Right atrium auricular region (tissue), 2 donors: ENCODE results near the gene LSR. TPM values are rescaled to one million over a fixed set of nuclear protein-coding genes. Genes with fewer than 3 reads are reported as not detected.

Source experiments
- DNase-seq: peaks from one replicate; pipeline ENCODE4 v3.0.0-alpha.2; 2019; ENCODE audit warnings: low spot score
- H3K27ac ChIP-seq, 2 donors: fragments of 200-600 bp; sonication (generic); 1 replicate in 1 of 2; 2 replicates in 1 of 2; pipeline ENCODE4 v1.5.1; 2016 to 2019
- H3K27me3 ChIP-seq, 2 donors: fragments of 200-600 bp; sonication (generic); one replicate each; pipeline versions ENCODE4 v1.5.1 to v1.6.0; 2017 to 2019
- H3K36me3 ChIP-seq: fragments of 200-600 bp; sonication (generic); one replicate; pipeline ENCODE4 v1.5.1; 2016
- H3K4me1 ChIP-seq, 2 donors: fragments of 200-600 bp; sonication (generic); one replicate each; pipeline versions ENCODE4 v1.5.1 to v1.6.0; 2017 to 2019
- H3K4me3 ChIP-seq, 2 donors: fragments of 200-600 bp; sonication (generic); 1 replicate in 1 of 2; 2 replicates in 1 of 2; pipeline ENCODE4 v1.5.1; 2017 to 2019; ENCODE audit warnings: mild to moderate bottlenecking in 1 of 2, moderate library complexity in 1 of 2
- H3K9me3 ChIP-seq, 2 donors: fragments of 200-600 bp; sonication (generic); one replicate each; pipeline ENCODE4 v1.5.1; 2019
- CTCF ChIP-seq, 2 donors: fragments of 200-600 bp; sonication (generic); IDR thresholded peaks; one replicate each; pipeline ENCODE4 v1.5.1; 2019; ENCODE audit warnings: antibody characterized with exemption in 2 of 2
- total RNA-seq, 2 donors: library from RNA; depleted of rRNA; stranded (reverse); fragments of >200 nt; gene quantifications; one replicate each; pipeline ENCODE4 v1.1.0, GENCODE V29; 2016

Gene LSR
- total RNA-seq, 2 donors from 2014 or later, result 7.6 to 20.1 TPM

GRCh38 chr19:35299523-35300338 lies 50.9 kb downstream of the LSR start:
- Histone ChIP-seq H3K9me3 (no peaks in the 10 kb centered on the region), H3K36me3 (no peaks in the 10 kb centered on the region), H3K4me3 (no peak overlapping the region), H3K4me1 (no peaks in the 10 kb centered on the region), H3K27ac (no peak overlapping the region), H3K27me3 (no peaks in the 10 kb centered on the region)
- no peak for DNase-seq
- TF ChIP-seq CTCF (IDR thresholded peaks at IDR 0.05), result no peak

- no peaks in the 10 kb centered on the region for H3K27me3 ChIP-seq
- no peak for DNase-seq
- no peak overlapping the region for H3K27ac ChIP-seq
- H3K4me1 ChIP-seq, result no peaks in the 10 kb centered on the region
- no peaks in the 10 kb centered on the region for H3K36me3 ChIP-seq
- no peak for TF ChIP-seq CTCF (IDR thresholded peaks at IDR 0.05)
- H3K4me3 ChIP-seq, result no peak overlapping the region
- H3K9me3 ChIP-seq, result no peaks in the 10 kb centered on the region
These were observed 51.5 kb downstream of the LSR start for GRCh38 chr19:35300339-35300649.

- Histone ChIP-seq H3K36me3 (no peaks in the 10 kb centered on the region), H3K4me3 (no peak overlapping the region), H3K27ac (no peak overlapping the region), H3K9me3 (no peaks in the 10 kb centered on the region), H3K27me3 (no peaks in the 10 kb centered on the region), H3K4me1 (no peaks in the 10 kb centered on the region)
- DNase-seq, result no peak
- no peak for TF ChIP-seq CTCF (IDR thresholded peaks at IDR 0.05)
These were observed 53.2 kb downstream of the LSR start for GRCh38 chr19:35301961-35302360.

DNA sequence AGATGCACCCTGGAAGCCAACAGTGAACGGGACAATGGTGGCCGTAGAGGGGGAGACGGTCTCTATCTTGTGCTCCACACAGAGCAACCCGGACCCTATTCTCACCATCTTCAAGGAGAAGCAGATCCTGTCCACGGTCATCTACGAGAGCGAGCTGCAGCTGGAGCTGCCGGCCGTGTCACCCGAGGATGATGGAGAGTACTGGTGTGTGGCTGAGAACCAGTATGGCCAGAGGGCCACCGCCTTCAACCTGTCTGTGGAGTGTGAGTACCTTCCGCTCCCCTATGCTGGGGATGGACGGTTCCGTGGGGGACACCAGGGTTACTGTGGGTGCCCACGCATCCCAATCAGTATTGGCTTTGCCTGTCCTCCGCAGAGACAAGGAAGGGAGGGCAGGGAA lies 53.6 kb downstream of the LSR start:
- H3K27ac ChIP-seq, result no peak overlapping the region
- no peak overlapping the region for H3K4me3 ChIP-seq
- no peak for DNase-seq
- no peak for TF ChIP-seq CTCF (IDR thresholded peaks at IDR 0.05)
- no peaks in the 10 kb centered on the region for H3K36me3 ChIP-seq
- H3K27me3 ChIP-seq, result no peaks in the 10 kb centered on the region
- no peaks in the 10 kb centered on the region for H3K4me1 ChIP-seq
- H3K9me3 ChIP-seq, result no peaks in the 10 kb centered on the region

GRCh38 chr19:35303357-35303915 lies 54.6 kb downstream of the LSR start:
- DNase-seq, result no peak
- H3K4me1 ChIP-seq, result no peaks in the 10 kb centered on the region
- H3K36me3 ChIP-seq, result no peaks in the 10 kb centered on the region
- H3K9me3 ChIP-seq, result no peaks in the 10 kb centered on the region
- H3K27me3 ChIP-seq, result no peaks in the 10 kb centered on the region
- H3K4me3 ChIP-seq, result no peak overlapping the region
- H3K27ac ChIP-seq, result no peak overlapping the region
- no peak for TF ChIP-seq CTCF (IDR thresholded peaks at IDR 0.05)

DNA sequence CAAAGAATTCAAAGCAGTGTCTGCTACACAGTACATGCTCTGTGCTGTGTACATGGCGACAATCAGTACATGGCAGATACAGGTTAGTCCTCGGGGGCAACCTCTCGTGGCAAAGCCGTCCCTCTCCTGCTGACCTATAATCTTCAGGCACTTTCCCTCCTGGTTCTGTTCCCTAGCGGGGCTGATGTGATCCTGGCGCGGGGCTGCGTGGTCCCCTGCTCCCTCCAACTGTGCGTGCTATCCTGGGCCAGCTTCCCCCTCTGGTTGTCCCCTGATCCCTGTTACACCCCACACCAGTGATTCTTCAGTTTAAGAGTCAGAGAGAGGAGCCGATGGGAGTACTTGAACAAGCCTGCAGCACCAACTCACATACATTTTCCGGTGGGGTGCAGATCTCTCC lies 55.2 kb downstream of the LSR start:
- no peaks in the 10 kb centered on the region for H3K27me3 ChIP-seq
- no peak overlapping the region for H3K27ac ChIP-seq
- no peaks in the 10 kb centered on the region for H3K9me3 ChIP-seq
- H3K36me3 ChIP-seq, result no peaks in the 10 kb centered on the region
- DNase-seq, result no peak
- no peak for TF ChIP-seq CTCF (IDR thresholded peaks at IDR 0.05)
- H3K4me3 ChIP-seq, result no peak overlapping the region
- H3K4me1 ChIP-seq, result no peaks in the 10 kb centered on the region
